ENCODE data around the gene PRKCD.
A peak's percentile ranks its signal among the peaks of the same experiment; 100 is the strongest.

PRKCD gene

GRCh38 chr3:53155760-53156159 is 5.2 kb upstream of the PRKCD start:
- DNase-seq (ENCODE audit: low read depth in 2 of 2), result no peak

- DNase-seq (ENCODE audit: low read depth in 2 of 2), result no peak
Measured at GRCh38 chr3:53156368-53156834, 4.6 kb upstream of the PRKCD start.

GRCh38 chr3:53157974-53158580 is 2.9 kb upstream of the PRKCD start:
- DNase-seq (ENCODE audit: low read depth in 2 of 2), result no peak

- DNase-seq (ENCODE audit: low read depth in 2 of 2), result no peak
Measured at GRCh38 chr3:53158765-53159155, 2.2 kb upstream of the PRKCD start.

- DNase-seq (ENCODE audit: low read depth in 2 of 2), result no peak
Measured at GRCh38 chr3:53159156-53160060, 1.6 kb upstream of the PRKCD start.

- DNase-seq (ENCODE audit: low read depth in 2 of 2), result no peak
Measured at GRCh38 chr3:53160061-53160659, 849 bp upstream of the PRKCD start.

- peak in 1 of 2 donors; percentile 5 for DNase-seq (ENCODE audit: low read depth in 2 of 2)
Measured at GRCh38 chr3:53161450-53161819, 426 bp downstream of the PRKCD start.

GRCh38 chr3:53161820-53162671 is 1.0 kb downstream of the PRKCD start:
- DNase-seq (ENCODE audit: low read depth in 2 of 2), result peak; percentile 37 to 45

GRCh38 chr3:53162672-53163443 is 1.8 kb downstream of the PRKCD start:
- DNase-seq (ENCODE audit: low read depth in 2 of 2), result peak in 1 of 2 donors; percentile 48

- DNase-seq (ENCODE audit: low read depth in 2 of 2), result no peak
Measured at GRCh38 chr3:53163444-53164387, 2.7 kb downstream of the PRKCD start.

- no peak for DNase-seq (ENCODE audit: low read depth in 2 of 2)
Measured at GRCh38 chr3:53164911-53165310, 3.9 kb downstream of the PRKCD start.

- no peak for DNase-seq (ENCODE audit: low read depth in 2 of 2)
Measured at GRCh38 chr3:53166206-53166605, 5.2 kb downstream of the PRKCD start.

GRCh38 chr3:53166781-53167291 is 5.8 kb downstream of the PRKCD start:
- no peak for DNase-seq (ENCODE audit: low read depth in 2 of 2)

GRCh38 chr3:53167418-53168174 is 6.6 kb downstream of the PRKCD start:
- DNase-seq (ENCODE audit: low read depth in 2 of 2), result no peak

GRCh38 chr3:53168175-53168923 is 7.3 kb downstream of the PRKCD start:
- no peak for DNase-seq (ENCODE audit: low read depth in 2 of 2)

GRCh38 chr3:53169045-53169831 is 8.2 kb downstream of the PRKCD start:
- no peak for DNase-seq (ENCODE audit: low read depth in 2 of 2)

- DNase-seq (ENCODE audit: low read depth in 2 of 2), result no peak
Measured at GRCh38 chr3:53169832-53170324, 8.9 kb downstream of the PRKCD start.

All from stimulated activated CD4-positive, alpha-beta T cell treated with anti-CD3 and anti-CD28 coated beads, Interleukin-1b, Interleukin-23, amount 100 ng/mL, for 4 hours (primary cell).